ENCODE results near the gene BPIFB2. TPM values are rescaled to one million over a fixed set of nuclear protein-coding genes. Genes with fewer than 3 reads are reported as not detected.

Gene BPIFB2
- total and polyA plus RNA-seq, 2 donors (not counting 3 experiments of a cell fraction or from before 2014, with no cell fraction given): not detected

GRCh38 chr20:33002087-33002808 is 5.3 kb upstream of the BPIFB2 start:
- H3K4me3 ChIP-seq (replicated peaks in 1 of 3; ENCODE audit: insufficient read depth in 1 of 3, low read depth in 1 of 3, low read length in 3 of 3): no peak overlapping the region
- intact Hi-C loops (cut with micrococcal nuclease) (no loop called here), dilution Hi-C loops (cut with MboI; ENCODE audit: extremely low pct_ligation_motif_present, low sequenced_read_pairs) (no loop called here)
- no peak overlapping the region for H3K4me2 ChIP-seq (ENCODE audit: insufficient read depth, low read length)
- no peaks in the 10 kb centered on the region for H3K79me2 ChIP-seq (ENCODE audit: control insufficient read depth, insufficient read depth, low read length)
- DNase-seq (ENCODE audit: low read depth, low spot score) (no peak), FAIRE-seq (no peak)
- no peaks in the 10 kb centered on the region for H3K9me3 ChIP-seq (replicated peaks; ENCODE audit: control insufficient read depth, insufficient read depth, low read length)
- no peaks in the 10 kb centered on the region for H3K36me3 ChIP-seq (ENCODE audit: control insufficient read depth in 2 of 2, extremely low read depth in 1 of 2, insufficient read depth in 2 of 2, low read length in 2 of 2)
- H3K9ac ChIP-seq (replicated peaks; ENCODE audit: extremely low read depth, insufficient read depth, low read length): no peak overlapping the region
- no TSS peak for BruUV-seq (replicated peaks)
- no peaks in the 10 kb centered on the region for H3K27me3 ChIP-seq (ENCODE audit: control insufficient read depth in 2 of 2, insufficient read depth in 2 of 2, low read length in 2 of 2)
- no peak overlapping the region for H3K27ac ChIP-seq (ENCODE audit: insufficient read depth, low read depth, low read length)
- POLR2A ChIA-PET: no interaction called here
- CTCF ChIA-PET: interaction anchor here (1.4 kb wide), 1 partner anchor 100 kb away, joined by 5 read pairs; no protein-coding TSS in a partner anchor
- no peaks in the 10 kb centered on the region for H4K20me1 ChIP-seq (replicated peaks; ENCODE audit: control insufficient read depth, extremely low read depth, insufficient read depth, low read length)
- no peaks in the 10 kb centered on the region for H3K4me1 ChIP-seq (ENCODE audit: control insufficient read depth, extremely low read depth, insufficient read depth, low read length)
- TF ChIP-seq MAX (IDR thresholded peaks at IDR 0.05; ENCODE audit: insufficient read depth, insufficient read length): no peak
- no peak overlapping the region for H2AFZ ChIP-seq (ENCODE audit: low read depth, low read length)
- no peaks in the 10 kb centered on the region for H3K9me1 ChIP-seq (replicated peaks; ENCODE audit: control insufficient read depth, extremely low read depth, insufficient read depth, low read length)

- DNase-seq (ENCODE audit: low read depth, low spot score) (no peak), FAIRE-seq (no peak)
- H3K27me3 ChIP-seq (ENCODE audit: control insufficient read depth in 2 of 2, insufficient read depth in 2 of 2, low read length in 2 of 2): no peaks in the 10 kb centered on the region
- H3K9me1 ChIP-seq (replicated peaks; ENCODE audit: control insufficient read depth, extremely low read depth, insufficient read depth, low read length): no peaks in the 10 kb centered on the region
- H3K4me3 ChIP-seq (replicated peaks in 1 of 3; ENCODE audit: insufficient read depth in 1 of 3, low read depth in 1 of 3, low read length in 3 of 3): no peak within 1 kb of the TSS
- ChIA-PET POLR2A (interaction anchor here (0.6 kb wide), 1 partner anchor 116 kb away, joined by 6 read pairs; no protein-coding TSS in a partner anchor), CTCF (interaction anchor here (0.6 to 2.7 kb wide), 9 partner anchors 9 to 214 kb away, joined by 3 to 28 read pairs (median 4); no protein-coding TSS in a partner anchor)
- no peak within 1 kb of the TSS for H3K9ac ChIP-seq (replicated peaks; ENCODE audit: extremely low read depth, insufficient read depth, low read length)
- no peaks in the 10 kb centered on the region for H3K4me1 ChIP-seq (ENCODE audit: control insufficient read depth, extremely low read depth, insufficient read depth, low read length)
- H3K36me3 ChIP-seq (ENCODE audit: control insufficient read depth in 2 of 2, extremely low read depth in 1 of 2, insufficient read depth in 2 of 2, low read length in 2 of 2): no peaks in the 10 kb centered on the region
- no peak for TF ChIP-seq CTCF (IDR thresholded peaks at IDR 0.05; ENCODE audit: extremely low read depth in 1 of 2, insufficient read depth in 1 of 2, low read depth in 1 of 2, low read length in 2 of 2)
- TF ChIP-seq MYC (IDR thresholded peaks at IDR 0.05; ENCODE audit: low read depth, low read length): no peak
- TF ChIP-seq EZH2 (IDR thresholded peaks at IDR 0.05; ENCODE audit: borderline replicate concordance, low read depth, low read length, severe bottlenecking): no peak
- no peak for TF ChIP-seq FOS (IDR thresholded peaks at IDR 0.05; ENCODE audit: borderline replicate concordance, insufficient read depth, low read length)
- no peak for TF ChIP-seq POLR2AphosphoS5 (IDR thresholded peaks at IDR 0.05; ENCODE audit: insufficient read depth, low read depth, low read length)
- no peak for TF ChIP-seq GATA2 (IDR thresholded peaks at IDR 0.05; ENCODE audit: insufficient read depth, insufficient read length, low read depth, low read length)
- no peak for TF ChIP-seq JUN (IDR thresholded peaks at IDR 0.05; ENCODE audit: borderline replicate concordance, insufficient read depth, insufficient read length, low read depth)
- TF ChIP-seq POLR2A (IDR thresholded peaks at IDR 0.05; ENCODE audit: low read depth, low read length): no peak
- TF ChIP-seq MAX (IDR thresholded peaks at IDR 0.05; ENCODE audit: insufficient read depth, insufficient read length): no peak
- BruUV-seq (replicated peaks): no TSS peak
- no peak within 1 kb of the TSS for H3K27ac ChIP-seq (ENCODE audit: insufficient read depth, low read depth, low read length)
- no peaks in the 10 kb centered on the region for H4K20me1 ChIP-seq (replicated peaks; ENCODE audit: control insufficient read depth, extremely low read depth, insufficient read depth, low read length)
- no peak within 1 kb of the TSS for H3K4me2 ChIP-seq (ENCODE audit: insufficient read depth, low read length)
- no peaks in the 10 kb centered on the region for H3K9me3 ChIP-seq (replicated peaks; ENCODE audit: control insufficient read depth, insufficient read depth, low read length)
- no peaks in the 10 kb centered on the region for H3K79me2 ChIP-seq (ENCODE audit: control insufficient read depth, insufficient read depth, low read length)
- no peak within 1 kb of the TSS for H2AFZ ChIP-seq (ENCODE audit: low read depth, low read length)
- intact Hi-C loops (cut with micrococcal nuclease): no loop called here
- dilution Hi-C loops (cut with MboI; ENCODE audit: extremely low pct_ligation_motif_present, low sequenced_read_pairs): no loop called here
Observed at GRCh38 chr20:33004141-33004751, 3.3 kb upstream of the BPIFB2 start, which contains the start of gene SUN5. TSS of gene SUN5 (minus strand) at chr20:33004433. CDS start at chr20:33004340, 93 bp downstream.

All from endothelial cell of umbilical vein (primary cell).